Fibroblast of mammary gland (primary cell): ENCODE results near the gene RGS6.

Experiments
- DNase-seq: peaks from one replicate; pipeline ENCODE4 v3.0.0-alpha.2; 2010; ENCODE audit warnings: low read depth
- H3K4me3 ChIP-seq: 2 replicates; pipeline ENCODE4 v1.5.1; 2011; ENCODE audit warnings: low read depth, mild to moderate bottlenecking, low read length, moderate library complexity; ENCODE audit not compliant: control insufficient read depth
- TF ChIP-seq, protein P1 (sequence below): conservative IDR thresholded peaks from 2 replicates; pipeline ENCODE4 v1.5.1; 2011; ENCODE audit warnings: low read depth, low read length, inconsistent platforms; ENCODE audit not compliant: control insufficient read depth, insufficient read depth

Gene RGS6

DNA sequence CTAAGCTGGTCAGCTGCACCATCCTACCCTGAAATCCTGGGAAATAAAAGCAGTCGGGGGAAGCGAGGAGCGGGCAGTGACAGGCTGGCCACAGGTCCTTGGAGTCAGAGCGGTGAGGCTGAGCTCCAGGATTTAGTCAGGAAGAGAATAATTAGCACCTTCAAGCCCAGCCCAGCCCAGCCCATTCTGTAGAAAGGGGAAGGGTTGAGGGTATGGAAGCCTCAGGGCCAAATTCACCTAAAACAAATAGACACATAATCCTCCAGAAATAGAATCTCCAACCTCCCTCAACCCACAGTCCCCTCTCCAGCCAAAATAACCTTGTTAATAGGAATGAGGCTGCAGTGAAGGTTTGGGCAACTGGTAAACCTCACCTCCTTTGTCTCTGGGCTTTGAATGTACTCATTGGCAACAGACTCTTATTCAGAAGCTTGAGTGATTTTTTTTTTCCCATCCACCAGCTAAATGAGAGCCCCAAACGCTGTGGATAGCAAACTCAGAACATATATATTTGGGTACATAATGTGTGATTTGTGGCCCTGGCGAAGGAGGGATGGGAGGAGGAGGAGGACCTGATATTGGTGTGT lies 627.5 kb downstream of the RGS6 start:
- H3K4me3 ChIP-seq, result no peak overlapping the region
- TF ChIP-seq, protein P1, sequence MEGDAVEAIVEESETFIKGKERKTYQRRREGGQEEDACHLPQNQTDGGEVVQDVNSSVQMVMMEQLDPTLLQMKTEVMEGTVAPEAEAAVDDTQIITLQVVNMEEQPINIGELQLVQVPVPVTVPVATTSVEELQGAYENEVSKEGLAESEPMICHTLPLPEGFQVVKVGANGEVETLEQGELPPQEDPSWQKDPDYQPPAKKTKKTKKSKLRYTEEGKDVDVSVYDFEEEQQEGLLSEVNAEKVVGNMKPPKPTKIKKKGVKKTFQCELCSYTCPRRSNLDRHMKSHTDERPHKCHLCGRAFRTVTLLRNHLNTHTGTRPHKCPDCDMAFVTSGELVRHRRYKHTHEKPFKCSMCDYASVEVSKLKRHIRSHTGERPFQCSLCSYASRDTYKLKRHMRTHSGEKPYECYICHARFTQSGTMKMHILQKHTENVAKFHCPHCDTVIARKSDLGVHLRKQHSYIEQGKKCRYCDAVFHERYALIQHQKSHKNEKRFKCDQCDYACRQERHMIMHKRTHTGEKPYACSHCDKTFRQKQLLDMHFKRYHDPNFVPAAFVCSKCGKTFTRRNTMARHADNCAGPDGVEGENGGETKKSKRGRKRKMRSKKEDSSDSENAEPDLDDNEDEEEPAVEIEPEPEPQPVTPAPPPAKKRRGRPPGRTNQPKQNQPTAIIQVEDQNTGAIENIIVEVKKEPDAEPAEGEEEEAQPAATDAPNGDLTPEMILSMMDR, result no peak
- DNase-seq, result no peak

- TF ChIP-seq, protein P1, result no peak
- DNase-seq, result no peak
- H3K4me3 ChIP-seq, result no peak overlapping the region
These were observed 628.1 kb downstream of the RGS6 start for GRCh38 chr14:72560331-72560730.

DNA sequence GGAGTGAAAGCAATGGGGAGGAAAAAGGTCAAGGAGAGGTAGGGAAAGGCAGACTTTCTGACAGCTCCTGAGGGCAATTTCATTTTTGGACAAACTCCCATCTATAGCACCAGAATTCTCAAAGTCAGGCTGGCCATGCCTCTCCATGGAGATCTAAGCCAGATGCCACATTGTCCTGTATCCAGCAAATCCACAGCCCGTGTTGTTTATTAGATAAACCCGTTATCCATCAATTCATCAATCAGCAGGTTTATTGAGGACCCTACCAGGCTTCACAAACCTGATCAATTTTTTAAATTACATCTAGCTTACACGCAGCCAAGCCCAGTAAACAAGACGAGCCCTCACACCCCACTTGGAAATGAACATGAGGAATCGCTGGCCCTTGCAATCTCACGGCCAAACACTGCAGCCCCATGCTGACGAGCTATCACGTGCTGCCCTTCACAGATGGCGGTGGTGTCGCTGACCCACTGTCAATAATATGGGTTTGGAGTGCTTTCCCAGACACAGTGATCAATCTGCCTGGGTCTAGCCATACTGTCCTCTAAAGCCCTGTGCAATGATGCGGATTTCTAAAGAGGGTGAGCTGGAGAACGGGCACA lies 628.8 kb downstream of the RGS6 start:
- H3K4me3 ChIP-seq, result no peak overlapping the region
- DNase-seq, result no peak
- TF ChIP-seq, protein P1, result no peak

DNA sequence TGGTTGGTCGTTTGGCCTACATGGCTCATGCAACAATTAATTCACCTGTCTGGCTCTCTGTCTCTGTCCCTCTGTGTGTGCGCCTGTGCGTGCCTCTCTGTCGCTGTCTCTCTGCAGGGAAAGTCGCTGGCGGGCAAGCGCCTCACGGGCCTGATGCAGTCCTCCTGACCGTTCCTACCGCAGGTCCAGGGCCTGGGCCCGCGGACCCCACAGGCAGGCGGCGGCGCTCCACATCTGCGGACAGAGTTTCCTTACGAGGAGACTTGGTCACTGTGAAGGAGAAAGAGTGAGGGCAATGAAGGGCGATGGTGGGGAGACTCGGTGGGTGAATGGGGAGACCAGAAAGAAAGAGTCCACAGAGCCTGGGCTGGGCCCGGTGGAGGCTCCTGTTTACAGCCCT lies 630.1 kb downstream of the RGS6 start:
- no peak overlapping the region for H3K4me3 ChIP-seq
- TF ChIP-seq, protein P1, result no peak
- DNase-seq, result no peak

- no peak overlapping the region for H3K4me3 ChIP-seq
- no peak for DNase-seq
- TF ChIP-seq, protein P1, result no peak
These were observed 631.4 kb downstream of the RGS6 start for GRCh38 chr14:72563676-72564075.

GRCh38 chr14:72565149-72565559 lies 632.9 kb downstream of the RGS6 start:
- TF ChIP-seq, protein P1, result no peak
- H3K4me3 ChIP-seq, result no peak overlapping the region
- no peak for DNase-seq
